Right lobe of liver (tissue), 4 donors: Measurements from ENCODE around the gene CAPN7.

ENCODE experiments used
- POLR2A ChIP-seq: fragments of 450-650 bp; IDR thresholded peaks from one replicate; pipeline ENCODE4 v1.6.1; 2017; ENCODE audit warnings: antibody characterized with exemption, mild to moderate bottlenecking
- TF ChIP-seq, protein P1 (sequence below), 4 donors: fragments of 200-600 bp in 3 of 4; fragments of 450-650 bp in 1 of 4; IDR thresholded peaks; one replicate each; pipeline versions ENCODE4 v1.5.1 to v1.8.0; 2016 to 2022; ENCODE audit warnings: antibody characterized with exemption in 4 of 4, mild to moderate bottlenecking in 2 of 4
- donor health status: DM: no; HTN: no; CAD: no.
- donor health status: DM: no; HTN: no; CAD: no.
- donor health status: DM: no; HTN: yes; CAD: no.

DNA sequence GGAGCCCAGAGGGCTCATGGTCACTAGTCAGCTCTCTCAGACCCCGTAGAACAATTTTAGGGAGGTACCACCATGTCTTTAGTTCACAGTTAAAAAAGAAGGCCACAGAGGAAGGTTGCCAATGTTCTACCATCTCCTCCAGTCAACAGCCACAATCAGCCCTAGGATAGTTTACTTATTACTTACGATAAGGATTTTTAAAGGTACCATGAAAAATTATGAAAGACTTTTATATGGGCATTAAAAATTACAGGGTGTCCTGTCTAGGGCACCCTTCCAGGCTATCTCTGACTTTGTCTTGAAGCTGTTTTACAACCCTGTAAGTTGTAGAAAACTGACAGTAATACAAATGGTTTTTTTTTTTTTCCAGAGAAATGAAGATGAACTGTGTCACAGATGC lies 57.9 kb downstream of the CAPN7 start:
- TF ChIP-seq, protein P1, sequence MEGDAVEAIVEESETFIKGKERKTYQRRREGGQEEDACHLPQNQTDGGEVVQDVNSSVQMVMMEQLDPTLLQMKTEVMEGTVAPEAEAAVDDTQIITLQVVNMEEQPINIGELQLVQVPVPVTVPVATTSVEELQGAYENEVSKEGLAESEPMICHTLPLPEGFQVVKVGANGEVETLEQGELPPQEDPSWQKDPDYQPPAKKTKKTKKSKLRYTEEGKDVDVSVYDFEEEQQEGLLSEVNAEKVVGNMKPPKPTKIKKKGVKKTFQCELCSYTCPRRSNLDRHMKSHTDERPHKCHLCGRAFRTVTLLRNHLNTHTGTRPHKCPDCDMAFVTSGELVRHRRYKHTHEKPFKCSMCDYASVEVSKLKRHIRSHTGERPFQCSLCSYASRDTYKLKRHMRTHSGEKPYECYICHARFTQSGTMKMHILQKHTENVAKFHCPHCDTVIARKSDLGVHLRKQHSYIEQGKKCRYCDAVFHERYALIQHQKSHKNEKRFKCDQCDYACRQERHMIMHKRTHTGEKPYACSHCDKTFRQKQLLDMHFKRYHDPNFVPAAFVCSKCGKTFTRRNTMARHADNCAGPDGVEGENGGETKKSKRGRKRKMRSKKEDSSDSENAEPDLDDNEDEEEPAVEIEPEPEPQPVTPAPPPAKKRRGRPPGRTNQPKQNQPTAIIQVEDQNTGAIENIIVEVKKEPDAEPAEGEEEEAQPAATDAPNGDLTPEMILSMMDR (IDR thresholded peaks at IDR 0.05), result no peak
- no peak for TF ChIP-seq POLR2A
